Neural cell (in vitro differentiated cells): Measurements from ENCODE around the gene HCK.

Experiments
- CTCF ChIP-seq: fragments of 450-650 bp; IDR thresholded peaks from 2 replicates; pipeline ENCODE4 v1.5.1; 2014; ENCODE audit warnings: antibody characterized with exemption, mild to moderate bottlenecking, moderate library complexity; ENCODE audit not compliant: poor library complexity, severe bottlenecking
- EP300 ChIP-seq: fragments of 450-650 bp; conservative IDR thresholded peaks from 2 replicates; pipeline ENCODE4 v1.6.1; 2014; ENCODE audit warnings: antibody characterized with exemption, mild to moderate bottlenecking, moderate library complexity; ENCODE audit not compliant: poor library complexity, severe bottlenecking
- EZH2 ChIP-seq: fragments of 200-600, 300-800 bp; shearing (Covaris generic), sonication (generic); IDR thresholded peaks from 2 replicates; pipeline ENCODE4 v1.6.1; 2014; ENCODE audit warnings: antibody characterized with exemption, low read length, borderline replicate concordance, mild to moderate bottlenecking; ENCODE audit not compliant: insufficient read depth, poor library complexity, severe bottlenecking
- MXI1 ChIP-seq: fragments of 450-650 bp; conservative IDR thresholded peaks from 2 replicates; pipeline ENCODE4 v1.6.1; 2014; ENCODE audit warnings: antibody characterized with exemption, mild to moderate bottlenecking; ENCODE audit not compliant: poor library complexity, severe bottlenecking
- POLR2AphosphoS5 ChIP-seq: IDR thresholded peaks from 2 replicates; pipeline ENCODE4 v1.6.1; 2012
- RAD21 ChIP-seq: fragments of 450-650 bp; conservative IDR thresholded peaks from 2 replicates; pipeline ENCODE4 v1.6.1; 2014; ENCODE audit warnings: antibody characterized with exemption, mild to moderate bottlenecking, moderate library complexity
- REST ChIP-seq: IDR thresholded peaks from 2 replicates; pipeline ENCODE4 v1.6.1; 2012; ENCODE audit warnings: borderline replicate concordance
- SMC3 ChIP-seq: fragments of 450-650 bp; conservative IDR thresholded peaks from 2 replicates; pipeline ENCODE4 v1.6.1; 2014; ENCODE audit warnings: antibody characterized with exemption, mild to moderate bottlenecking, moderate library complexity; ENCODE audit not compliant: poor library complexity
- TAF1 ChIP-seq: IDR thresholded peaks from 2 replicates; pipeline ENCODE4 v1.6.1; 2012; ENCODE audit warnings: low read depth

DNA sequence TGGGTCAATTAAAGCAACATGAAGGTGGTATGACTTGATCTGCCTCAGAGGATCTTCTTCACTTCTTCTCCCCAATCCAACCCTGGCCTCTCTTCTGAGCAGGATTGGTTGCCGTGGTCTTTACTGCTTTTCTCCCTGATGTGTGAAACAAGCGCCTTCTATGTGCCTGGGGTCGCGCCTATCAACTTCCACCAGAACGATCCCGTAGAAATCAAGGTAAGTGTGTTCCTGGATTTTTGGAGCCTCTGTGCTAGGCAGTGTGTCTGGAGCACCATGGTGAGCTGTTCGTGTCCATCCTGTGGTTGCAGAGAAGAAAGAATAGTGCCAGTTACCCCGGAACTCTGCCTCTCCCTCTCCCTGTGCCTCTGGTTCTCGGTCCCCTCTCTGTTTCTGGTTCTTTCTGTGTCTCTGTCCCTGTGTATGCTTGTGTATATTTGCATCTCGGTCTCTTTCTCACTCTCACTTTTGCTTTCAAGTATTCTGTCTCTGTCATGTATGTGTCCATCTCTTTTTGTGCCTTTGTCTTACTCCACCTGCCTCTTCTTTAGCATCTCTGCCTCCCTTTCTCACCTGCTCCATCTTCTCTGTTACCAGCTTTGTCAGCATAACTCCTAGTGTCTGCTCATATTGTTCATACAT lies 81.0 kb downstream of the HCK start:
- no peak for TF ChIP-seq CTCF
- TF ChIP-seq SMC3: no peak
- TF ChIP-seq TAF1: no peak
- TF ChIP-seq POLR2AphosphoS5: no peak
- no peak for TF ChIP-seq EZH2
- TF ChIP-seq REST: no peak
- no peak for TF ChIP-seq MXI1
- TF ChIP-seq EP300: no peak
- TF ChIP-seq RAD21: no peak
